Body of pancreas (tissue), 4 donors: ENCODE data around the gene FAM222B. TPM values are rescaled to one million over a fixed set of nuclear protein-coding genes. Genes with fewer than 3 reads are reported as not detected.

Experiments used
- ATAC-seq: fragments of 150-250 bp; one replicate; pipeline ENCODE4 v1.9.1; 2016
- DNase-seq, 4 donors: peaks; one replicate each; pipeline ENCODE4 v3.0.0-alpha.2; 2019
- H3K27ac ChIP-seq, 4 donors: fragments of 200-600 bp; sonication (generic); 1 replicate in 3 of 4; 2 replicates in 1 of 4; pipeline versions ENCODE4 v1.5.1 to v1.6.1; 2016 to 2019; ENCODE audit warnings: mild to moderate bottlenecking in 1 of 4, mixed read lengths in 1 of 4, moderate library complexity in 1 of 4
- H3K27me3 ChIP-seq, 2 donors: fragments of 200-600 bp; sonication (generic); one replicate each; pipeline ENCODE4 v1.6.0; 2016; ENCODE audit warnings: mild to moderate bottlenecking in 1 of 2
- H3K36me3 ChIP-seq, 2 donors: fragments of 200-600 bp; sonication (generic); replicated peaks in 1 of 2; 2 replicates each; pipeline ENCODE4 v1.5.1; 2016; ENCODE audit warnings: low read depth in 2 of 2; ENCODE audit not compliant: insufficient read depth in 1 of 2
- H3K4me1 ChIP-seq: fragments of 200-600 bp; sonication (generic); one replicate; pipeline ENCODE4 v1.6.0; 2016
- H3K4me3 ChIP-seq, 2 donors: fragments of 200-600 bp; sonication (generic); 1 replicate in 1 of 2; 2 replicates in 1 of 2; pipeline ENCODE4 v1.5.1; 2016 to 2019
- H3K9me3 ChIP-seq, 3 donors: fragments of 200-600 bp; sonication (generic); 1 replicate in 2 of 3; 2 replicates in 1 of 3; pipeline ENCODE4 v1.5.1; 2016
- POLR2A ChIP-seq, 3 donors: fragments of 450-650 bp; IDR thresholded peaks; one replicate each; pipeline ENCODE4 v1.6.1; 2016; ENCODE audit warnings: antibody characterized with exemption in 3 of 3, mild to moderate bottlenecking in 2 of 3
- WGBS, 2 donors: methylation state at CpG; one replicate each; pipeline ENCODE4 v1.1.5; 2017; 5-methylcytosine and 5-hydroxymethylcytosine counted together
- intact Hi-C: fragments of 100-400 bp; cut with DNase I; formaldehyde crosslinking; loops from one replicate; pipeline ENCODE4 v1.15.1; 2023
- total RNA-seq, 2 donors: library from RNA; depleted of rRNA; stranded (reverse); fragments of >200 nt; gene quantifications; one replicate each; pipeline ENCODE4 v1.1.0, GENCODE V29; 2016
- TF ChIP-seq, protein P1 (sequence below), 7 experiments: fragments of 450-650 bp in 4 of 7; fragments of 200-600 bp in 3 of 7; sonication (generic) in 3 of 7; IDR thresholded peaks; one replicate each; pipeline ENCODE4 v1.5.1; 2016 to 2019; ENCODE audit warnings: antibody characterized with exemption in 7 of 7

Gene FAM222B
- total RNA-seq, 2 donors from 2014 or later: 9.9 to 15.3 TPM

- no peaks in the 10 kb centered on the region for H3K4me1 ChIP-seq
- no peaks in the 10 kb centered on the region for H3K27me3 ChIP-seq
- H3K9me3 ChIP-seq: no peaks in the 10 kb centered on the region
- no peak overlapping the region for H3K27ac ChIP-seq
- ATAC-seq (no peak), DNase-seq (no peak)
- no peak overlapping the region for H3K4me3 ChIP-seq
- 81 to 87% methylated on average over 25 of the region's 27 CpGs for WGBS, 2 donors
- TF ChIP-seq POLR2A (IDR thresholded peaks at IDR 0.05): no peak
- TF ChIP-seq, protein P1, sequence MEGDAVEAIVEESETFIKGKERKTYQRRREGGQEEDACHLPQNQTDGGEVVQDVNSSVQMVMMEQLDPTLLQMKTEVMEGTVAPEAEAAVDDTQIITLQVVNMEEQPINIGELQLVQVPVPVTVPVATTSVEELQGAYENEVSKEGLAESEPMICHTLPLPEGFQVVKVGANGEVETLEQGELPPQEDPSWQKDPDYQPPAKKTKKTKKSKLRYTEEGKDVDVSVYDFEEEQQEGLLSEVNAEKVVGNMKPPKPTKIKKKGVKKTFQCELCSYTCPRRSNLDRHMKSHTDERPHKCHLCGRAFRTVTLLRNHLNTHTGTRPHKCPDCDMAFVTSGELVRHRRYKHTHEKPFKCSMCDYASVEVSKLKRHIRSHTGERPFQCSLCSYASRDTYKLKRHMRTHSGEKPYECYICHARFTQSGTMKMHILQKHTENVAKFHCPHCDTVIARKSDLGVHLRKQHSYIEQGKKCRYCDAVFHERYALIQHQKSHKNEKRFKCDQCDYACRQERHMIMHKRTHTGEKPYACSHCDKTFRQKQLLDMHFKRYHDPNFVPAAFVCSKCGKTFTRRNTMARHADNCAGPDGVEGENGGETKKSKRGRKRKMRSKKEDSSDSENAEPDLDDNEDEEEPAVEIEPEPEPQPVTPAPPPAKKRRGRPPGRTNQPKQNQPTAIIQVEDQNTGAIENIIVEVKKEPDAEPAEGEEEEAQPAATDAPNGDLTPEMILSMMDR (IDR thresholded peaks at IDR 0.05): no peak
- intact Hi-C loops: no loop called here
- peaks cover 11 to 24% of the 10 kb centered on the region in 2 donors for H3K36me3 ChIP-seq
Measured at GRCh38 chr17:28883967-28884702, 41.5 kb upstream of the FAM222B start.

GRCh38 chr17:28882154-28882895, 39.7 kb upstream of the FAM222B start:
- no peak overlapping the region for H3K4me3 ChIP-seq
- TF ChIP-seq POLR2A (IDR thresholded peaks at IDR 0.05): no peak
- TF ChIP-seq, protein P1 (IDR thresholded peaks at IDR 0.05): no peak
- 88 to 93% methylated on average over 14 to 18 of the region's 18 CpGs for WGBS, 2 donors

DNA sequence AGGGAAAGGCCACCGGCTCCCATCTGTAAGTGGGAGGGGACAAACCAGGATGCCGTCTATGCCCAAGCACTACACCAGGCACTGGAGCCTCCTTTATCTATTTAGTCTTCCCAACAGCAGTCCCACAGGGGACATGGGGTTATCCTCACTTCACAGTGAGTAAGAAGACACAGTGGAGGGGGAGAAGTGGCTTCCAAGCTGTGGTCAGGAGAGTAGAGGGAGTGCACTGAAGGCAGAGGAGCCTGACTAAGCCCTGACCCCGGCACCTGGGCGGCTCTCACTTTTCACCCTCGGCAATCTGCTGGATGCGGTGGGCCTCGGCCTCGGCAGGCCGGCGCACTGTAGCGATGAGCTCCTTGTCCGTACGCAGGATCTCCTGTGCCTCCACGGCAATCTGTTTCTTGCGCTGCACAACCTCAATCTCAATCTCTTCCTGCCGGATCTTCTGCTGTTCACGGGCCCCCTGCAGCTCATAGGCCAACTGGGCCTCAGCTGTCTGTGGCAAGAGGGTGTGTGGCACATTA, 39.0 kb upstream of the FAM222B start:
- H3K9me3 ChIP-seq: no peaks in the 10 kb centered on the region
- no peak overlapping the region for H3K27ac ChIP-seq
- H3K4me1 ChIP-seq: no peaks in the 10 kb centered on the region
- WGBS, 2 donors: 91 to 96% methylated on average over 17 of the region's 17 CpGs
- no peak overlapping the region for H3K4me3 ChIP-seq
- no peak for DNase-seq
- no peak for TF ChIP-seq POLR2A (IDR thresholded peaks at IDR 0.05)
- TF ChIP-seq, protein P1 (IDR thresholded peaks at IDR 0.05): no peak
- intact Hi-C loops: no loop called here
- H3K36me3 ChIP-seq: peaks cover 11 to 24% of the 10 kb centered on the region in 2 donors
- ATAC-seq: no peak
- no peaks in the 10 kb centered on the region for H3K27me3 ChIP-seq

More at GRCh38 chr17:28882154-28882895, 39.7 kb upstream of the FAM222B start:
- DNase-seq (no peak), ATAC-seq (no peak)
- Histone ChIP-seq H3K4me1 (no peaks in the 10 kb centered on the region), H3K9me3 (no peaks in the 10 kb centered on the region), H3K27ac (no peak overlapping the region), H3K27me3 (no peaks in the 10 kb centered on the region), H3K36me3 (peaks cover 11 to 24% of the 10 kb centered on the region in 2 donors)
- intact Hi-C loops: no loop called here

- WGBS, 2 donors: 69 to 79% methylated on average over 5 to 10 of the region's 10 CpGs
- DNase-seq (no peak), ATAC-seq (no peak)
- TF ChIP-seq, protein P1 (IDR thresholded peaks at IDR 0.05): no peak
- TF ChIP-seq POLR2A (IDR thresholded peaks at IDR 0.05): no peak
- H3K9me3 ChIP-seq: no peaks in the 10 kb centered on the region
- H3K4me3 ChIP-seq: no peak overlapping the region
- peaks cover 11 to 24% of the 10 kb centered on the region in 2 donors for H3K36me3 ChIP-seq
- no peak overlapping the region for H3K27ac ChIP-seq
- intact Hi-C loops: no loop called here
- no peaks in the 10 kb centered on the region for H3K4me1 ChIP-seq
- no peaks in the 10 kb centered on the region for H3K27me3 ChIP-seq
Measured at GRCh38 chr17:28880572-28880945, 38.0 kb upstream of the FAM222B start.
